CD14-positive monocyte (primary cell): ENCODE measurements around the gene CACNA1H. TPM values are rescaled to one million over a fixed set of nuclear protein-coding genes. Genes with fewer than 3 reads are reported as not detected.

Source experiments
- DNase-seq, 3 donors: peaks; one replicate each; pipeline ENCODE4 v3.0.0-alpha.2; 2011 to 2022
- H2AFZ ChIP-seq: 2 replicates; pipeline ENCODE4 v1.6.0; 2012; ENCODE audit warnings: mild to moderate bottlenecking, low read depth, low read length, inconsistent platforms; ENCODE audit not compliant: insufficient read depth, poor library complexity, severe bottlenecking
- H3K27ac ChIP-seq, 2 donors: 1 replicate in 1 of 2; 2 replicates in 1 of 2; pipeline ENCODE4 v1.5.1; 2012 to 2013; ENCODE audit warnings: low read length in 2 of 2, control low read depth in 1 of 2, inconsistent platforms in 1 of 2, low read depth in 1 of 2, mild to moderate bottlenecking in 1 of 2
- H3K27me3 ChIP-seq, 2 donors: one replicate each; pipeline versions ENCODE4 v1.6.0 to v1.6.1; 2011 to 2013; ENCODE audit warnings: low read length in 2 of 2; ENCODE audit not compliant: control insufficient read depth in 2 of 2, insufficient read depth in 2 of 2
- H3K36me3 ChIP-seq, 2 donors: replicated peaks in 1 of 2; 1 replicate in 1 of 2; 2 replicates in 1 of 2; pipeline versions ENCODE4 v1.5.1 to v1.6.1; 2012 to 2013; ENCODE audit warnings: low read length in 2 of 2, control low read depth in 1 of 2, inconsistent platforms in 1 of 2, mild to moderate bottlenecking in 1 of 2; ENCODE audit not compliant: insufficient read depth in 2 of 2, control insufficient read depth in 1 of 2
- H3K4me1 ChIP-seq, 2 donors: 1 replicate in 1 of 2; 2 replicates in 1 of 2; pipeline versions ENCODE4 v1.5.1 to v1.6.1; 2012 to 2013; ENCODE audit warnings: low read length in 2 of 2, control low read depth in 1 of 2, inconsistent platforms in 1 of 2, mild to moderate bottlenecking in 1 of 2, moderate library complexity in 1 of 2; ENCODE audit not compliant: insufficient read depth in 2 of 2, control insufficient read depth in 1 of 2
- H3K4me2 ChIP-seq: replicated peaks from 2 replicates; pipeline ENCODE3; 2012; ENCODE audit warnings: low read length, moderate library complexity, mild to moderate bottlenecking; ENCODE audit not compliant: poor library complexity, severe bottlenecking; ENCODE audit errors: extremely low read depth
- H3K4me3 ChIP-seq, 3 experiments: fragments of 200-600 bp in 1 of 3; sonication (generic) in 1 of 3; replicated peaks in 1 of 3; 1 replicate in 2 of 3; 2 replicates in 1 of 3; pipeline ENCODE4 v1.5.1; 2011 to 2013; ENCODE audit warnings: low read length in 3 of 3, mild to moderate bottlenecking in 3 of 3, control low read depth in 2 of 3, low read depth in 2 of 3, inconsistent platforms in 1 of 3, moderate library complexity in 1 of 3
- H3K79me2 ChIP-seq: 2 replicates; pipeline ENCODE4 v1.6.0; 2012; ENCODE audit warnings: mild to moderate bottlenecking, control low read depth, inconsistent platforms, low read length, moderate library complexity; ENCODE audit not compliant: insufficient read depth
- H3K9ac ChIP-seq: 2 replicates; pipeline ENCODE4 v1.6.0; 2017; ENCODE audit warnings: low read length, mild to moderate bottlenecking; ENCODE audit not compliant: insufficient read depth, poor library complexity, severe bottlenecking
- H3K9me3 ChIP-seq, 2 donors: replicated peaks in 1 of 2; 1 replicate in 1 of 2; 2 replicates in 1 of 2; pipeline versions ENCODE4 v1.5.1 to v1.6.1; 2012 to 2013; ENCODE audit warnings: low read length in 2 of 2, control low read depth in 1 of 2; ENCODE audit not compliant: control insufficient read depth in 1 of 2, insufficient read depth in 1 of 2
- H4K20me1 ChIP-seq: 2 replicates; pipeline ENCODE4 v1.6.0; 2012; ENCODE audit warnings: mild to moderate bottlenecking, low read length, control low read depth, moderate library complexity; ENCODE audit not compliant: insufficient read depth
- H3K27ac Mint-ChIP-seq, 7 donors: one replicate each; pipeline ENCODE4 v1.8.0; 2020; ENCODE audit warnings: mild to moderate bottlenecking in 7 of 7, mixed read lengths in 7 of 7, moderate library complexity in 6 of 7, inconsistent platforms in 2 of 7
- H3K27me3 Mint-ChIP-seq, 3 donors: one replicate each; pipeline ENCODE4 v1.8.0; 2021 to 2022; ENCODE audit warnings: low read depth in 3 of 3, mild to moderate bottlenecking in 3 of 3, mixed read lengths in 3 of 3, moderate library complexity in 3 of 3, inconsistent platforms in 1 of 3
- H3K36me3 Mint-ChIP-seq, 2 donors: one replicate each; pipeline ENCODE4 v1.8.0; 2020; ENCODE audit warnings: mixed read lengths in 2 of 2, inconsistent platforms in 1 of 2, mild to moderate bottlenecking in 1 of 2
- H3K4me1 Mint-ChIP-seq: one replicate; pipeline ENCODE4 v1.8.0; 2020; ENCODE audit warnings: mild to moderate bottlenecking, mixed read lengths
- H3K4me3 Mint-ChIP-seq, 2 donors: one replicate each; pipeline ENCODE4 v1.8.0; 2020; ENCODE audit warnings: mild to moderate bottlenecking in 2 of 2, mixed read lengths in 2 of 2, moderate library complexity in 1 of 2
- H3K9me3 Mint-ChIP-seq, 7 donors: one replicate each; pipeline ENCODE4 v1.8.0; 2020 to 2022; ENCODE audit warnings: mixed read lengths in 7 of 7, mild to moderate bottlenecking in 6 of 7, moderate library complexity in 6 of 7, inconsistent platforms in 2 of 7
- CTCF ChIP-seq: fragments of 200-600 bp; IDR thresholded peaks from one replicate; pipeline ENCODE4 v1.8.0; 2022; ENCODE audit warnings: antibody characterized with exemption, mild to moderate bottlenecking
- WGBS: methylation state at CpG from one replicate; pipeline ENCODE4 v1.1.5; 2013; ENCODE audit warnings: missing lambda C conversion rate; ENCODE audit not compliant: insufficient coverage; 5-methylcytosine and 5-hydroxymethylcytosine counted together
- intact Hi-C, 2 donors: fragments of 100-400 bp; cut with micrococcal nuclease; formaldehyde crosslinking; loops; one replicate each; pipeline versions ENCODE4 v1.15.0 to v1.15.1; 2023
- polyA plus RNA-seq, 3 donors: library from polyadenylated mRNA; depleted of rRNA in 1 of 3; unstranded in 2 of 3; stranded (reverse) in 1 of 3; fragments of 300-500 nt in 2 of 3; fragments of >200 nt in 1 of 3; fragmentation: Illumina TruSeq in 2 of 3; gene quantifications; 1 replicate in 2 of 3; 2 replicates in 1 of 3; pipeline ENCODE4 v1.2.3, GENCODE V29; 2012 to 2021

The CACNA1H gene
- polyA plus RNA-seq, 3 donors = not detected

GRCh38 chr16:1260101-1260680, 107.3 kb downstream of the CACNA1H start:
- WGBS = 75% methylated on average over 36 of the region's 36 CpGs
- peaks cover 2 to 9% (median 4%) of the 10 kb centered on the region in 7 donors for H3K9me3 Mint-ChIP-seq
- peak overlapping the region in 1 of 2 donors; percentile 62 for H3K4me3 Mint-ChIP-seq
- Histone ChIP-seq H3K9ac (no peak overlapping the region), H3K27me3 (peaks cover 0 to 41% of the 10 kb centered on the region in 2 donors), H3K36me3 (no peaks in the 10 kb centered on the region), H2AFZ (no peak overlapping the region), H3K4me1 (no peaks in the 10 kb centered on the region), H4K20me1 (no peaks in the 10 kb centered on the region), H3K9me3 (no peaks in the 10 kb centered on the region), H3K4me2 (no peak overlapping the region), H3K27ac (no peak overlapping the region), H3K4me3 (no peak overlapping the region), H3K79me2 (no peaks in the 10 kb centered on the region)
- no peak for TF ChIP-seq CTCF
- H3K36me3 Mint-ChIP-seq = no peaks in the 10 kb centered on the region
- no peak overlapping the region for H3K27ac Mint-ChIP-seq
- DNase-seq = no peak
- H3K27me3 Mint-ChIP-seq = peaks cover 29 to 54% (median 30%) of the 10 kb centered on the region in 3 donors
- peaks cover 4% of the 10 kb centered on the region for H3K4me1 Mint-ChIP-seq
- intact Hi-C loops = loop anchor here in 1 of 2 donors (10.0 kb wide), 1 partner anchor 45 kb away; no protein-coding TSS in a partner anchor

GRCh38 chr16:1261131-1261892, 108.4 kb downstream of the CACNA1H start:
- H3K27ac Mint-ChIP-seq = no peak overlapping the region
- no peaks in the 10 kb centered on the region for H4K20me1 ChIP-seq
- H3K4me1 ChIP-seq = no peaks in the 10 kb centered on the region
- no peak overlapping the region for H3K4me3 ChIP-seq
- H3K4me3 Mint-ChIP-seq = no peak overlapping the region
- peaks cover 3 to 9% (median 4%) of the 10 kb centered on the region in 7 donors for H3K9me3 Mint-ChIP-seq
- H3K36me3 ChIP-seq = no peaks in the 10 kb centered on the region
- peaks cover 29 to 49% (median 30%) of the 10 kb centered on the region in 3 donors for H3K27me3 Mint-ChIP-seq
- H2AFZ ChIP-seq = no peak overlapping the region
- H3K4me2 ChIP-seq = no peak overlapping the region
- intact Hi-C loops = loop anchor here in 1 of 2 donors (10.0 kb wide), 1 partner anchor 47 kb away; no protein-coding TSS in a partner anchor
- no peaks in the 10 kb centered on the region for H3K79me2 ChIP-seq
- TF ChIP-seq CTCF = no peak
- no peaks in the 10 kb centered on the region for H3K9me3 ChIP-seq
- 12% methylated on average over 35 of the region's 47 CpGs for WGBS
- H3K36me3 Mint-ChIP-seq = no peaks in the 10 kb centered on the region
- H3K9ac ChIP-seq = no peak overlapping the region
- H3K27ac ChIP-seq = no peak overlapping the region
- H3K4me1 Mint-ChIP-seq = peaks cover 4% of the 10 kb centered on the region
- peaks cover 0 to 41% of the 10 kb centered on the region in 2 donors for H3K27me3 ChIP-seq
- DNase-seq = no peak
